Measurements from ENCODE around the gene DCAF4.

The DCAF4 gene

DNA sequence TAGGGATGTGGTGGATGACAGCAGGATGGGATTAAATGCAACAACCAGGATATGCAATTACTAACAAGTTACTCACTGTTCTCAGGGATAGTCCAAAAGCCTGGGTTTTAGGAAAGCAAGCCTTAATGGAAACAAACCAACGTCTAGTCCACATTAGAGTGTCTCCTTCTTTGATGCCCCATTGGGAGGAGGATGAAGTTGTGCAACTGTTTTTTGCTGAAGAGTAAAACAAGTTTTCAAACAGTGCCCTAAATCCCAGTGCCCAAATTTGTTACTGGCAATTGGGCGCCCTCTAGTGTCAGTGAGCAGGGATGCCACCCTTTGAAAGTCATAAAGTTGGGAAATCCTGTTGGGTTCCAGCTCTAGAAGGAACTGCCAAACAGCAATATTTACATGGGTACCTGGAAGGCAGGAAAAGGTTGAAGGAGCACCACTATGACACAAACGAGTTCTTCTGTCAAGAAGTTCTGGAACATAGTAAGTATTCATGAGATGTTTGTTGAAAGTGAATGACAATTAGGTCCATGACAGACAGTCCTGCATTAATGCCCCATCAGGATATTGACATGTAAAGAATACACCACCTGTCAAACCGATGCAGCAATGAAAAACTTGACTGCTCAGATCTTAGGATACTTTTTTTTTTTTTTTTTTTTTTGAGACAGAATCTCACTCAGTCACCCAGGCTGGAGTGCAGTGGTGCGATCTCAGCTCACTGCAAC, 21.3 kb upstream of the DCAF4 start:
- TF ChIP-seq, protein P1, sequence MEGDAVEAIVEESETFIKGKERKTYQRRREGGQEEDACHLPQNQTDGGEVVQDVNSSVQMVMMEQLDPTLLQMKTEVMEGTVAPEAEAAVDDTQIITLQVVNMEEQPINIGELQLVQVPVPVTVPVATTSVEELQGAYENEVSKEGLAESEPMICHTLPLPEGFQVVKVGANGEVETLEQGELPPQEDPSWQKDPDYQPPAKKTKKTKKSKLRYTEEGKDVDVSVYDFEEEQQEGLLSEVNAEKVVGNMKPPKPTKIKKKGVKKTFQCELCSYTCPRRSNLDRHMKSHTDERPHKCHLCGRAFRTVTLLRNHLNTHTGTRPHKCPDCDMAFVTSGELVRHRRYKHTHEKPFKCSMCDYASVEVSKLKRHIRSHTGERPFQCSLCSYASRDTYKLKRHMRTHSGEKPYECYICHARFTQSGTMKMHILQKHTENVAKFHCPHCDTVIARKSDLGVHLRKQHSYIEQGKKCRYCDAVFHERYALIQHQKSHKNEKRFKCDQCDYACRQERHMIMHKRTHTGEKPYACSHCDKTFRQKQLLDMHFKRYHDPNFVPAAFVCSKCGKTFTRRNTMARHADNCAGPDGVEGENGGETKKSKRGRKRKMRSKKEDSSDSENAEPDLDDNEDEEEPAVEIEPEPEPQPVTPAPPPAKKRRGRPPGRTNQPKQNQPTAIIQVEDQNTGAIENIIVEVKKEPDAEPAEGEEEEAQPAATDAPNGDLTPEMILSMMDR (IDR thresholded peaks at IDR 0.05; ENCODE audit: low read depth, low read length), result peak; percentile 80
- TF ChIP-seq, protein P2, sequence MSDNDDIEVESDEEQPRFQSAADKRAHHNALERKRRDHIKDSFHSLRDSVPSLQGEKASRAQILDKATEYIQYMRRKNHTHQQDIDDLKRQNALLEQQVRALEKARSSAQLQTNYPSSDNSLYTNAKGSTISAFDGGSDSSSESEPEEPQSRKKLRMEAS (IDR thresholded peaks at IDR 0.05; ENCODE audit: low read depth, low read length), result no peak
- DNase-seq (ENCODE audit: low read depth), result peak; percentile 81
- H3K4me3 ChIP-seq (ENCODE audit: low read depth, low read length), result no peak overlapping the region

DNA sequence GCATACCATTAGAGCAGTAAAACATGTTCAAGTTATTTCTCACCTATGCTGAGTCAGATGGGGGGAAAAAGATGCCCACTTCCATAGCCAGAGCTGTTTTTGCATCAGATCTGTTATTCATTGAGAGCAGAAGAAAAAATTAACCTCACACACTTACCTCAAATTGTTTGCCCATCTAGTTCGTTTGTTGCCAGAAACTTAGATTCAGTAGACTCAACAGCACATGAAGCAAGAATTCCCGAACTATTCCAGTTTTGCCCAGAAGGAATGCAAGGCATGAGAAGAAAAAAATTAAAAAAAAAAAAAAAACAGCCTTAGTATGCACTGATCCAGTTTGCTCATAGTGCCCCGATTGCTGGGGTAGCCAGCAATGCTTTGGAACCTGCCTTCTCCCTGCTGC, 19.9 kb upstream of the DCAF4 start:
- TF ChIP-seq MYC (IDR thresholded peaks at IDR 0.05; ENCODE audit: low read depth, low read length) (no peak), POLR2A (IDR thresholded peaks at IDR 0.05; ENCODE audit: extremely low read depth, insufficient read length) (no peak)
- TF ChIP-seq, protein P1 (IDR thresholded peaks at IDR 0.05; ENCODE audit: low read depth, low read length), result no peak
- TF ChIP-seq, protein P2 (IDR thresholded peaks at IDR 0.05; ENCODE audit: low read depth, low read length), result no peak
- H3K4me3 ChIP-seq (ENCODE audit: low read depth, low read length), result no peak overlapping the region
- DNase-seq (ENCODE audit: low read depth), result no peak

DNA sequence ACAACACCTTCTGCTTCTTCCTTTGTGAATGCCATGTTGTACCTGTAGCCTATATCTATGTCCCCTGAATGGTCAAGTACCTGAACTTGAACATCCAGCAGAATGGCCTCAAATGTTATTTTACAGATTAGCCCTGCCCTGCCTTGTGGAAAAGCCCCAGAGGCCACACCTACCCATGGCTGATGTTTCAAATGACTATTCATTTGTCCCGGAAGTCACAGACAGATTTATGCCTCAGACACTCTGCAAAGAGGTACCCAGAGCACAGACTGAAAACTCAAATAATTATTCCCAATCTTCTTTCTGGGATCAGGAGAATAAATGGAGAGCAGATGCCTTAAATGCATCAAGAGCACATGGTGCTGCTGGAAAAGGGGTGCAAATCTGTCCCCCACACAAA, 19.4 kb upstream of the DCAF4 start:
- H3K4me3 ChIP-seq (ENCODE audit: low read depth, low read length), result no peak overlapping the region
- no peak for DNase-seq (ENCODE audit: low read depth)
- TF ChIP-seq POLR2A (IDR thresholded peaks at IDR 0.05; ENCODE audit: extremely low read depth, insufficient read length) (no peak), MYC (IDR thresholded peaks at IDR 0.05; ENCODE audit: low read depth, low read length) (no peak)
- TF ChIP-seq, protein P1 (IDR thresholded peaks at IDR 0.05; ENCODE audit: low read depth, low read length), result no peak
- TF ChIP-seq, protein P2 (IDR thresholded peaks at IDR 0.05; ENCODE audit: low read depth, low read length), result no peak

DNA sequence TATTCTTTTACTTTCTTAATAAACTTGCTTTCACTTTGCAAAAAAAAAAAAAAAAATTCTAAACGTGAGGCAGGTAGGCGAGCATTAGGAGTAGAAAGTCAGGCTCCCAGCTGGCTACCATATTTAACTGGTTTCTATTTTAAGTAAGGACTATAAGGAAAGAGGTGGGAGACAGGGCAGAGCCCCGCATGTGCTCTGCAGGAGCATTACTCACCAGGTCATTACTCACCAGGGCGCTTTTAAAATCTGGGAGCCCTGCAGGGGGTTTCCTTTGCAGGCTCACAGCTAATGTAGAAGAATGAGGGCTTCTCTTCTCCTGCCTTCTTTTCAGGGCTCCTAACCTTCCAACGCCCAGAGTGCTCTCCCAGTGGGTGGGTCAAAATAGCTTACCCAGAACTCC, 18.4 kb upstream of the DCAF4 start:
- DNase-seq (ENCODE audit: low read depth), result peak; percentile 70
- TF ChIP-seq MYC (IDR thresholded peaks at IDR 0.05; ENCODE audit: low read depth, low read length), result peak; percentile 65
- TF ChIP-seq, protein P1 (IDR thresholded peaks at IDR 0.05; ENCODE audit: low read depth, low read length), result no peak
- TF ChIP-seq, protein P2 (IDR thresholded peaks at IDR 0.05; ENCODE audit: low read depth, low read length), result peak; percentile 55; the same call in 1 of the 2 replicates

DNA sequence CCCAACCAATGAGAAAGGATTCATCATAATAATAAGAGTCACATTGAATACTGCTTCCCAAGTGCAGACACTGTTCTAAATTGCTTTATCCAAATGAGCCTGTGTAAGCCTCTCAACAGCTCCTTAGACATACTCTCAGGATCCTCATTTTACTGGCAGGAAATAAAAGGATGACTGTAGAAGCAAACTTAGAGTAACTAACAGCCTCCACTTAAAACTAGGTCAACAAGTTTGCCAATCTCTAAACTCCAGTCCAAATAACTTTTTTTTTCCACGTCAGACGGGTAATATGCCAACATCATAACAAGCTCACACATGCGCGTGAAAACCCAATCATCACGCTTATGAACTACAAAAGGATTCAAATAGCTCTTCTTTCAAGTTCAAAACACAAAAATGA, 17.1 kb upstream of the DCAF4 start:
- DNase-seq (ENCODE audit: low read depth), result no peak
- TF ChIP-seq, protein P2 (IDR thresholded peaks at IDR 0.05; ENCODE audit: low read depth, low read length), result no peak
- TF ChIP-seq POLR2A (IDR thresholded peaks at IDR 0.05; ENCODE audit: extremely low read depth, insufficient read length) (no peak), MYC (IDR thresholded peaks at IDR 0.05; ENCODE audit: low read depth, low read length) (no peak)
- TF ChIP-seq, protein P1 (IDR thresholded peaks at IDR 0.05; ENCODE audit: low read depth, low read length), result no peak
- H3K4me3 ChIP-seq (ENCODE audit: low read depth, low read length), result no peak overlapping the region

More for the DNA sequence above, 18.4 kb upstream of the DCAF4 start:
- no peak overlapping the region for H3K4me3 ChIP-seq (ENCODE audit: low read depth, low read length)

Data from NB4 (cell line).